ENCODE data around the gene KLF7.

- TF ChIP-seq POLR2A (IDR thresholded peaks at IDR 0.05; ENCODE audit: low read depth, low read length) (no peak), TAF1 (IDR thresholded peaks at IDR 0.05; ENCODE audit: low read depth, low read length) (no peak), POLR2AphosphoS5 (IDR thresholded peaks at IDR 0.05; ENCODE audit: low read depth, low read length) (no peak)
Measured at GRCh38 chr2:207129821-207130220, 35.9 kb downstream of the KLF7 start.

All from GM12891 (cell line).